ENCODE results near the gene MRPL10.
A peak's percentile ranks its signal among the peaks of the same experiment; 100 is the strongest.
"Not testable (repeated sequence)": the region's sequence is repeated elsewhere in the genome, so short reads cannot be mapped to it uniquely, and the experiment has no call there.

The MRPL10 gene

DNA sequence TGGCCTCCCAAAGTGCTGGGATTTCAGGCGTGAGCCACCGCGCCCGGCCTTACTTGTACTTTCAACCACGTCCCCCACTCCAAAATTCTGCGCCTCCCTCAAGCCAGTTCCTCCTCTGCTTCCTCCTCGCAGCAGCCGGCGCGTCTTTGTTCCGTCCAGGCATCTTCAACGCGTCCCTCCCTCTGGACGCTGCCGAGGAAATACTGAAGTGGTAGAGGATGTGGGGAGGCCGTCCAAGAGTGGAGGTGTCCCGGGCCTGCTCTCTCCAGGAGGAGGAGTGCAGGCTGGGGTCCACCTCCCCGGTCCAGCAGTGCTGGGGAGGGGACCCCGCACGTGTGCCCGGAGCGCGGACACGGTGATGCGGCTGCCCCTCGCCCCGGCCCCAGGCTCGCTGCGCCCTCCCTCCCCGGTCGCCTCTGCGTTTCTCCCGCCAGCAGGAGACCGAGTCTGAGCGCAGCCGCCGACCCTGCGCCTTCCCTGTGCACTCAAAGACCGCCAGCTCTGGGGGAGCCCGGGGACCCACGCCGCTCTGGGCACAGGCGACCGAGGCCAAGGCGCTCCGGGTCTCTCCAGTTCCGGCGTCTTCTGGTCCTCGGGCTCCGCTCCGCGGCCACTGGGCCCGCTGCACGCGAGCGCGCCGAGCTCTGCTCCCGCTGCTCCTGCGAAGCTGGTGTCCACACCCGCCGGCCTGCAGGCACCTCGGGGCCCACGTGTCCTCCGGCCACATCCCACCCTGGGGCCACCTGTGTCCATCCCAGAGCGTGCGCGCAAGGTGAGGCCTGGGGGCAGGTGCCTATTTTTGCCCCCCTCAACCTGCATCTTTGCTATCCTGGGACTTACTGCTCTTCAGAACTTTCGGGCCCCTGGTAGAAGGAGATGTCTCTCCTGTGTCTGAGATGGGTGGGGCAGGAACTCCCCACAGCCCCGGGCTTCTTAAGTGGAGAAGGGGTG is 41.5 kb downstream of the MRPL10 start:
- DNase-seq: no peak

DNA sequence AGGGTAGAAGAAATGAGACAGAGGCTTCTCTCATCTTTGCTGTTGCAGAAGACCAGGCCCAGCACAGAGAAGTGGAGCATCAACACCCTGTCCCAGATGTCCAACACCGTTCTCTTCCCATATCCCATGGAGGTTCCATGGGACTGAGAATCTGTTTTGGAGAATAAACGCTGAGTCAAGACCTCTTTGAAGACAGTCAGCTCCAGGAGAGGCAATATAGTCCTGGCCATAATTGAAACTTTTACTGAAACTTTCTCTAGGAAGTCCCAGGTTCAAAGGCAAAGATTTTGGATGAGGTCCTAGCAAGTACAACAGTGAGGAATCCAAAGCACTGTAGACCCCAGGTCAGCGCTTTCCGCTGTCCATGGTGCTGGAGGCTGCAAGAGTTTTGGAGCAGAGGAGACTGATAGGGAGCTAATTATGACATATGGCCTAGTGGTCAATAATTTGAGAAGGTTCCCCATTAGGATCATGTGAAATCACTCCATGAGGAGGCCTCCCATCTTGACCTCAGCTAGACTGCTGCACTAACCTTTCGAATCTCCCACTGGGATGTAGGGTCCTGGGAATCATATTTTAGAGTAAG is 45.7 kb downstream of the MRPL10 start:
- DNase-seq: peak; percentile 58

GRCh38 chr17:47781397-47781796 is 49.9 kb downstream of the MRPL10 start:
- no peak for DNase-seq

DNA sequence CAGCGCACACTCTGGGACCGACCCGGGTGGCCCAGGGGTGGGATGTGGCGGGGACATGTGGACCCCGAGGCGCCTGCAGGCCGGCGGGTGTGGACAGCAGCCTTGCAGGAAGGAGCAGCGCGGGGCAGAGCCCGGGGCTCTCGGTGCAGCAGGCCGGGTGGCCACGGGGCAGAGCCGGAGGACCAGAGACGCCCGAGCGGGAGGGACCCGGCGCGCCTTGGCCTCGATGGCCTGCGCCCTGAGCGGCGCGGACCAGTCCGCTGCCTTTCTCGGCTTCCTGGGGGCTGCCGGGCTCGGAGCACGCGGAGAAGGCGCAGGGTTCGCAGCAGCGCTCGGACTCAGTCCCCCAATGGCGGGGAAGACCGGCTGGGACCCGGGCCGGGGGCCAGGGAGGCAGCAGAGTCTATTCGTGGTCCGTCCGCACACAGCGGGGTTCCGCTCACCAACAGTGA is 53.1 kb downstream of the MRPL10 start:
- DNase-seq: no peak

DNA sequence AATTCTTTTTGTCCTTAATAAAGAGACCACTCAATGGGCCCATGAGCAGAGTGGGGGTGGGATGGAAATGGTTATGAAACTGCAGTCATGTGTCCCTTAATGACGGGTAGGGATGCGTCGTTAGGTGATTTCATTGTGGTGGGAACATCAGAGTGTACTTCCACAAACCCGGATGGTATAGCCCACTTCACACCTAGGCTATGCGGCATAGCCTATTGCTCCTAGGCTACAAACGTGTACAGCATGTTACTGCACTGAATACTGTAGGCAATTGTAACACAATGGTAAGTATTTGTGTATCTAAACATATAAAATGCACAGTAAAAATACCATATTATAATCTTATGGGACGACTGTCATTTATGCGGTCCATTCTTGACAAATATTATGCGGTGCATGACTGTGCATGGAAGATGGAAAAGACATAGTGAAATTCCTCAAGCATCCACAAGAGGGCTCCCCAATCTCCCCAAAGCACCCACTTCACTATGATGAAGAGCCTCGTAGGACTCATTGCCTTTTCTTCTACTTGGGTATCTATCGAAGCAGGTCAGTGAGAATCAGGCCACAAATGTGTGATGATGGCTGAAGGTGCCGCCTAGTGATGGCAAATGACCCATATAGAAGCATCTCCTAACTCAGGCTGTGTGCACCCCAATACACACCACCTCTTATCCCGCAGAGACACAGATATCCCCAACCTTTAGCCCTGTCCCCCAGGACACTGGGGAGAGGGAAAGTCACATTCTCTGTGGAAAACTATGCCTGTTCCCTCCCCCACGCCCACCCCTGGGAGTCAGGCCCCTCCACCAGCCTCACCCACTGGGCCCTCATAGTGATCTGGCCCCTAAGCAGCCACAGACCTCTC is 54.8 kb downstream of the MRPL10 start:
- DNase-seq: peak; percentile 71

DNA sequence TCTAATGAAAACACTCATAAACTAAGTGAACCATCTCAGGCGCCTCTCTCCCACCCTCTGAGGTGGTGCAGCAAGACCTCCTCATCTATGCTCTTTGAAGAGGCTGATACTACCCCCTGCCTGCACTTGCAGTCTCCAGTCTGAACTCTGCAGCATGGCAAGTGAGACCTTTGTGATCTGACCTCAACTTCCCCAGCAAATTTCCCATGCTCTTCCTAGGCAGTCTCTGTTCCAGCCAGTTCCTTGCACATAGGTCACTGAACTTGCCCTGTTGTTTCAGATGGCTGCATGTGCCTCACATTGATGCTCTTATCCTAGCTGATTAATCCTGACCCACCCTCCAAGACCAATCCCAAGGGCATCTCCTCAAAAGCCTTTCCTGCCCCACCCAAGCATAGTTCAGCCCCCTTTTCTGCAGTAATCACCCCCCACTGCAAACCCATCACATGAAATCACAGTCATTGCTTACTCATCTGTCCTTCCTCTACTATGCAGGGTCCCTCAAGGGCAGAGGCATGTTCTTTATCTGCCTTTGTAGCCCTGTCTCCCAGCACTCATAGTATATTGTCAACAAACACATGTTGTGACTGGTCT is 56.3 kb downstream of the MRPL10 start:
- DNase-seq: no peak

GRCh38 chr17:47774331-47774730 is 57.0 kb downstream of the MRPL10 start:
- DNase-seq: no peak

DNA sequence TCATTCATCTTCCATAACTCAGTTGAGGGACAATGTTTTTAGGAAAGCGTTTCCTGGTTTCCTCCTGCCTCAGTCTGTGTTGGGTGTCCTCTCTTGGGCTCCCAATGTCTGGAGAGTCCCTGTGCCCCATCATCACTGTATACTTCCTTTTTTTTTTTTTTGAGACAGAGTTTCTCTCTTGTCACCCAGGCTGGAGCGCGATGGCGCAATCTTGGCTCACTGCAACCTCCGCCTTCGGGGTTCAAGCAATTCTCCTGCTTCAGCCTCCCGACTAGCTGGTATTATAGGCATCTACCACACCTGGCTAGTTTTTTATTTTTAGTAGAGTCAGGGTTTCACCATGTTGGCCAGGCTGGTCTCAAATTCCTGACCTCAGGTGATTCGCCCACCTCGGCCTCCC is 57.7 kb downstream of the MRPL10 start:
- DNase-seq: not testable (repeated sequence)
